Mucosa of stomach (tissue), 1 donor: ENCODE results near the gene RFX4.

Experiments
- H3K27me3 ChIP-seq: one replicate; pipeline ENCODE4 v1.7.0; 2013; ENCODE audit warnings: mild to moderate bottlenecking, low read length; ENCODE audit not compliant: control insufficient read depth, insufficient read depth
- H3K36me3 ChIP-seq: one replicate; pipeline ENCODE4 v1.7.0; 2013; ENCODE audit warnings: low read length; ENCODE audit not compliant: control insufficient read depth, insufficient read depth
- H3K4me1 ChIP-seq: one replicate; pipeline ENCODE4 v1.7.0; 2013; ENCODE audit warnings: mild to moderate bottlenecking, low read length; ENCODE audit not compliant: control insufficient read depth, insufficient read depth
- H3K4me3 ChIP-seq: one replicate; pipeline ENCODE4 v1.7.0; 2013; ENCODE audit warnings: low read length
- H3K9ac ChIP-seq: one replicate; pipeline ENCODE4 v1.7.0; 2013; ENCODE audit warnings: mild to moderate bottlenecking, low read length, moderate library complexity
- H3K9me3 ChIP-seq: one replicate; pipeline ENCODE4 v1.7.0; 2013; ENCODE audit warnings: mild to moderate bottlenecking, low read length, moderate library complexity; ENCODE audit not compliant: control insufficient read depth
- donor health status: Pancreatic carcinoma.

The RFX4 gene

DNA sequence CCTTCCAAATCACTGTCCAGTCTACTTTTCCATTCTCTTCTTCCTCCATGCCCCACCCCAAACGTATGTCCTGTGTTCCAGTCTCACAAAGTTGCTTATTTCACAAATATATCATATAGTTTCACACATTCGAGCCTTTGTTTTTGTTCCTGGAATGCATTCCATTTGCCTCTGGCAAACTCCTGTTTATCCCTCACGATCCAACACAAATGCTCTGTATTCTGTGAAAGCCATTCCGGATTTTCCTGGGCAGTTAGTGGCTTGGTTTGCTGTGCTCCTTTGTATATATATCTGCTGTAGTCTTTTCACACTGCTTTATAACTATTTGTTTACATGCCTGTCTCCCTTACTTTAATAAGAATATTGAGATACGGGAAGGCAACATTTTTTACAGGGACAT lies 200.7 kb downstream of the RFX4 start:
- Histone ChIP-seq H3K9me3 (no peaks in the 10 kb centered on the region), H3K4me3 (no peak overlapping the region), H3K27me3 (no peaks in the 10 kb centered on the region), H3K4me1 (no peaks in the 10 kb centered on the region), H3K36me3 (no peaks in the 10 kb centered on the region), H3K9ac (no peak overlapping the region)

DNA sequence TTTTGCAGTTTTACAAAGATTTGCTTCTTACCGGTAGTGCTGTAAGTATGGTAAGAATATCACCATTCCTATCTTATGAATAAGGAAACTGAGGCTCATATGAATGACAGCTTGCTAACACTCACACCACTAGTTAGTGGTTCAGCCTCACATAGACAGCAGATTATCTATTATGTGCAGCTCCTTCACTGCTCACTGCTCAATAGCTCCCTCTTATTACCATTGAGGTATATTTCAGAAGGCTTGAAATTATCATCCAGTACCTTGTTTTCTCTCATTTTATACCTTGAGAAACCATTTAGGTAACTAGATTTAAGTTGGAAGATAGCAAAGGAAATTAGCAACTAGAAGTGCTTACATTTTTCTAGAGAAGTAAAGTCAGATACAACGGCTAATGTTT lies 207.2 kb downstream of the RFX4 start:
- H3K9ac ChIP-seq: no peak overlapping the region

DNA sequence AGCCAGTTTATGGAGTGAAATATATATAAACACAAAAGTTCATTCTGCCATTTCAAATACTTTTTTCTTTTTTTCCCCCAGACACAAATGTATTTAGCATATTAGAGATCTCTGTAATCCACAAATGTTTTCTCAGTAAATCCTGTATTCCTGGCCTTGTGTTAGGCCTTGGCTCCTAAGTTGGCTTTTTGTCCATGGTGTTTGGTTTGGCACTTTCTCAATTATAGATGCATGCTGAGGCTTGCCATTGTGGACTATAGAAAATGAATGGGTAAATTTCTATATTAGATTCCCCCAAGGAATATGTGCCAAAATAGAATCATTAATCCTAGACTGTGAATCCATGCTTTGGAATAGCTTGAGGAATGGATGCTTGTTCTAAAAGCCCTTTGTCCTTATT lies 208.7 kb downstream of the RFX4 start:
- H3K36me3 ChIP-seq: no peaks in the 10 kb centered on the region
- H3K4me1 ChIP-seq: no peaks in the 10 kb centered on the region
- H3K27me3 ChIP-seq: no peaks in the 10 kb centered on the region
- no peak overlapping the region for H3K4me3 ChIP-seq
- no peaks in the 10 kb centered on the region for H3K9me3 ChIP-seq
- no peak overlapping the region for H3K9ac ChIP-seq

More for the DNA sequence above, 207.2 kb downstream of the RFX4 start:
- Histone ChIP-seq H3K27me3 (no peaks in the 10 kb centered on the region), H3K4me1 (no peaks in the 10 kb centered on the region), H3K36me3 (no peaks in the 10 kb centered on the region), H3K4me3 (no peak overlapping the region), H3K9me3 (no peaks in the 10 kb centered on the region)

DNA sequence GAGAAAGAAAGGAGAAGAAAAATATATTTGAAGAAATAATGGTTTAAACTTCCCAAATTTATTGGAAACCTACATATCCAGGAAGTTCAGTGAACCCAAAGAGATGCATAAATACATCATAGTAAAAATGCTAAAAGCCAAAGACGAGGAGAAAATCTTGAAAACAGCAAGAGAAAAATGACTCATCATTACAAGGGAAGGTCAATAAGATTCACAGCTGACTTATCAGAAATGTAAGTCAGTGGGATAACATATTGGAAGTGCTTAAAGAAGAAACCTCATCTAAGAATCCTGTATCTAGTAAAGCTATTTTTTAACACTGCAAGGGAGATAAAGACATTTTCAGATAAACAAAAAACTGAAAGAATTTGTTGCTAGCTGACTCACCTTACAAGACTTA lies 211.6 kb downstream of the RFX4 start:
- no peaks in the 10 kb centered on the region for H3K36me3 ChIP-seq
- no peak overlapping the region for H3K9ac ChIP-seq
- H3K27me3 ChIP-seq: no peaks in the 10 kb centered on the region
- no peaks in the 10 kb centered on the region for H3K4me1 ChIP-seq
- H3K9me3 ChIP-seq: no peaks in the 10 kb centered on the region
- H3K4me3 ChIP-seq: no peak overlapping the region

DNA sequence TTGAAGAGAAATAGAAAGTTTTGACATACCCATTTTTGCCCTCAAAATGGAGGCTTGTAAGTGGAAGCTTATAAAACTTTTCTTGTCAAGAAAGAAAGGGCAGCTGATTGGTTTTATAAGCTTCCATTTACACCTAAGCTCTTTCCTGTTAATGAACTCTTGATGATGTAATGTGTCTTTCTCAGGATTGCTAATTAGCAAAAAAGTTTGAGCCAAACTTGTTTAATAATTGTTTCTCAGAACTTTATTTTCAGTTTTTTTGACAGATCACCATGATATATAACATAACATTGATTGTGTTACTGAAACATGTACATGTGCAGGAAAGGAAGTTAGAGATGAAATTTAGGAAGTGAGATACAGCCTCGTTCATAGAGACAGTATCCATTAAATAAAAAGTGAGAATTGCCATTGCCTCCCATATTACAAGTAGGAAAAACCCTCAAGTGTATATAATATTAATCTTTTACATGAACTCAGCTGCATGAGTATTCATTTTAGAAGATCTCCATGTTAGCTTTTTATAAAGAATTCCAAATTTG lies 218.4 kb downstream of the RFX4 start:
- Histone ChIP-seq H3K4me3 (no peak overlapping the region), H3K27me3 (no peaks in the 10 kb centered on the region), H3K4me1 (no peaks in the 10 kb centered on the region), H3K36me3 (no peaks in the 10 kb centered on the region), H3K9me3 (no peaks in the 10 kb centered on the region), H3K9ac (no peak overlapping the region)

DNA sequence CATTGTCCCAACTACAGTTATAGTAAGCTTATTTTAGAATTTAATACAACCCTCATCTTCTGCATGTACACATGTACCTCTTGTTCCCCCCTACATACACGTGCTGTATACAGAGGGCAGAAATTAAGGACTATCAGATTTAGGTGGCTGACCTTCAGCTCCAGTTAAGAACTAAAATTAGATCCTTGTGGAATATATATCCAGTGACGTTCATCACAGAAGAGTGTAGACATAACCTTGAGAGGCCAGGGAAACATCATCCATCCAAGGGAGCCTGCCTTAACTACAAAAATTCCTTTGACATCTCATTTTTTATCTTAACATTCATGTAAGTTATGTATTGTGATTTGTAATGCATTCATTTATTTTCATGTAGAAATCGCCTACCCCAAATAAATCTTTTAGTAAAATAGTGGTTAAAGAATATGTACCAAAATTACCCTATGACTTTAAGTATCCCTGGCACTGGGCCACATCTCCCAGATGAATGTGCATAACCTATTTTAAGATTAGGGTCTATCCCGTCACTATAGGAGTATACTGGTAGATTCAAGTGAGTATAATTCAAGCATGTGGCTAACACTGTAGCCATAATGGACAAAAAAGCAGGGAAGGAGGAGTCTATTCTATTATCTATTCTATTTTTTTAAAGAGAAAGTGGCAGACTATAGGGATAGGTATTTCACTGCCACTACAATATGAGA lies 219.2 kb downstream of the RFX4 start:
- Histone ChIP-seq H3K4me1 (no peaks in the 10 kb centered on the region), H3K27me3 (no peaks in the 10 kb centered on the region), H3K9me3 (no peaks in the 10 kb centered on the region), H3K4me3 (no peak overlapping the region), H3K36me3 (no peaks in the 10 kb centered on the region), H3K9ac (no peak overlapping the region)

DNA sequence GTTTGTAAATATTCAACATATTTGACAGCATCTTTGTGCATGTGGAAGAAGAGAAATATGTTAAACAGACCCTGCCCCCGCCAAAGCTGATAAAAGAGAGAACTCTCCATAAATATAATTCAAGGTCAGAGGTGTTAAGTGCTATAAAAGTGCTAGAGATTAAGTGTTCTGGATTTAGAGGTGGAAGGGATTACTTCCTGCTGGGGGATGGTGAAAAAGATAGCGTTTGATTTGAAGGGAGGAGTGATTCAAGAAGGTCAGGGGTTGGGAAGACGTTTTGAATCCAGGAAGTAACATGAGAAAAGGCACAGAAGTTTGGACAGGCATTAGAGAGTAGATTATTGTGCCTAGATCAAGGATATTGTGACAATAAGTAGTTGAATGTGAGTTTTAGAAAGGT lies 221.9 kb downstream of the RFX4 start:
- Histone ChIP-seq H3K4me3 (no peak overlapping the region), H3K9me3 (no peaks in the 10 kb centered on the region), H3K9ac (no peak overlapping the region), H3K4me1 (no peaks in the 10 kb centered on the region), H3K36me3 (no peaks in the 10 kb centered on the region), H3K27me3 (no peaks in the 10 kb centered on the region)
